Peyer's patch (tissue), 4 donors: Measurements from ENCODE around the gene ABLIM2. TPM values are rescaled to one million over a fixed set of nuclear protein-coding genes. Genes with fewer than 3 reads are reported as not detected.
A peak's percentile ranks its signal among the peaks of the same experiment; 100 is the strongest.

Experiments used
- DNase-seq, 3 donors: peaks; one replicate each; pipeline ENCODE4 v3.0.0-alpha.2; 2017 to 2019
- H3K27ac ChIP-seq, 4 donors: fragments of 200-600 bp; sonication (generic); one replicate each; pipeline ENCODE4 v1.5.1; 2016 to 2019
- H3K27me3 ChIP-seq, 2 donors: fragments of 200-600 bp; sonication (generic); one replicate each; pipeline ENCODE4 v1.5.1; 2019
- H3K36me3 ChIP-seq, 3 donors: fragments of 200-600 bp; sonication (generic); one replicate each; pipeline ENCODE4 v1.5.1; 2016 to 2019
- H3K4me1 ChIP-seq, 4 donors: fragments of 200-600 bp; sonication (generic); one replicate each; pipeline ENCODE4 v1.5.1; 2016 to 2019
- H3K4me3 ChIP-seq, 4 donors: fragments of 200-600 bp; sonication (generic); 1 replicate in 3 of 4; 2 replicates in 1 of 4; pipeline ENCODE4 v1.5.1; 2016 to 2019; ENCODE audit warnings: mild to moderate bottlenecking in 1 of 4
- H3K9me3 ChIP-seq, 4 donors: fragments of 200-600 bp; sonication (generic); one replicate each; pipeline ENCODE4 v1.5.1; 2016 to 2019; ENCODE audit warnings: mild to moderate bottlenecking in 1 of 4
- CTCF ChIP-seq, 6 experiments: fragments of 450-650 bp in 4 of 6; fragments of 200-600 bp in 2 of 6; sonication (generic) in 1 of 6; IDR thresholded peaks; one replicate each; pipeline ENCODE4 v1.5.1; 2017 to 2019; ENCODE audit warnings: antibody characterized with exemption in 6 of 6, mild to moderate bottlenecking in 3 of 6, moderate library complexity in 1 of 6
- POLR2A ChIP-seq, 2 donors: fragments of 450-650 bp; IDR thresholded peaks; one replicate each; pipeline ENCODE4 v1.5.1; 2017; ENCODE audit warnings: antibody characterized with exemption in 2 of 2, mild to moderate bottlenecking in 2 of 2, moderate library complexity in 2 of 2
- total RNA-seq, 4 donors: library from RNA; depleted of rRNA; stranded (reverse); fragments of >200 nt; gene quantifications; one replicate each; pipeline ENCODE4 v1.1.0, GENCODE V29; 2016

The ABLIM2 gene
- total RNA-seq, 4 donors from 2014 or later, result 9.0 to 24.2 (median 11.7) TPM

GRCh38 chr4:8051644-8052043 lies 107.0 kb downstream of the ABLIM2 start:
- Histone ChIP-seq H3K4me3 (no peak overlapping the region), H3K9me3 (peaks cover 0 to 5% (median 0%) of the 10 kb centered on the region in 4 donors), H3K4me1 (no peaks in the 10 kb centered on the region), H3K27ac (no peak overlapping the region), H3K36me3 (no peaks in the 10 kb centered on the region), H3K27me3 (no peaks in the 10 kb centered on the region)
- no peak for DNase-seq
- TF ChIP-seq POLR2A (IDR thresholded peaks at IDR 0.05) (no peak), CTCF (IDR thresholded peaks at IDR 0.05) (no peak)

GRCh38 chr4:8050555-8051206 lies 107.9 kb downstream of the ABLIM2 start:
- TF ChIP-seq CTCF (IDR thresholded peaks at IDR 0.05) (no peak), POLR2A (IDR thresholded peaks at IDR 0.05) (no peak)
- Histone ChIP-seq H3K27ac (peak overlapping the region in 2 of 4 donors; percentile 35 to 36), H3K9me3 (peaks cover 0 to 5% (median 0%) of the 10 kb centered on the region in 4 donors), H3K4me3 (no peak overlapping the region), H3K4me1 (no peaks in the 10 kb centered on the region), H3K27me3 (no peaks in the 10 kb centered on the region), H3K36me3 (no peaks in the 10 kb centered on the region)
- peak in 2 of 3 donors; percentile 17 to 64 for DNase-seq

GRCh38 chr4:8050180-8050554 lies 108.4 kb downstream of the ABLIM2 start:
- TF ChIP-seq CTCF (IDR thresholded peaks at IDR 0.05), result no peak
- TF ChIP-seq POLR2A (IDR thresholded peaks at IDR 0.05), result no peak
- H3K4me1 ChIP-seq, result no peaks in the 10 kb centered on the region
- no peak overlapping the region for H3K27ac ChIP-seq
- no peaks in the 10 kb centered on the region for H3K36me3 ChIP-seq
- H3K27me3 ChIP-seq, result no peaks in the 10 kb centered on the region
- H3K9me3 ChIP-seq, result peaks cover 0 to 5% (median 0%) of the 10 kb centered on the region in 4 donors
- no peak for DNase-seq
- no peak overlapping the region for H3K4me3 ChIP-seq

GRCh38 chr4:8048856-8049676 lies 109.5 kb downstream of the ABLIM2 start:
- no peak for TF ChIP-seq CTCF (IDR thresholded peaks at IDR 0.05)
- Histone ChIP-seq H3K4me1 (no peaks in the 10 kb centered on the region), H3K4me3 (no peak overlapping the region), H3K36me3 (no peaks in the 10 kb centered on the region), H3K9me3 (no peaks in the 10 kb centered on the region), H3K27me3 (no peaks in the 10 kb centered on the region), H3K27ac (no peak overlapping the region)
- DNase-seq, result no peak

GRCh38 chr4:8047837-8048678 lies 110.6 kb downstream of the ABLIM2 start:
- H3K27me3 ChIP-seq, result no peaks in the 10 kb centered on the region
- H3K4me3 ChIP-seq, result no peak overlapping the region
- no peak for DNase-seq
- no peaks in the 10 kb centered on the region for H3K36me3 ChIP-seq
- no peak for TF ChIP-seq POLR2A (IDR thresholded peaks at IDR 0.05)
- no peak for TF ChIP-seq CTCF (IDR thresholded peaks at IDR 0.05)
- H3K4me1 ChIP-seq, result no peaks in the 10 kb centered on the region
- H3K9me3 ChIP-seq, result no peaks in the 10 kb centered on the region
- no peak overlapping the region for H3K27ac ChIP-seq
